PFSK-1 (cell line): ENCODE results near the gene UVRAG.

Experiments used
- POLR2AphosphoS5 ChIP-seq: IDR thresholded peaks from 2 replicates; pipeline ENCODE4 v1.6.1; 2012; ENCODE audit warnings: low read depth, mild to moderate bottlenecking, control low read depth, low read length, moderate library complexity
- REST ChIP-seq, 2 experiments: IDR thresholded peaks; 2 replicates each; pipeline versions ENCODE4 v1.6.1 to v1.8.0; 2011 to 2012; ENCODE audit warnings: low read depth in 2 of 2, low read length in 2 of 2, control low read depth in 1 of 2, inconsistent platforms in 1 of 2, mild to moderate bottlenecking in 1 of 2, moderate library complexity in 1 of 2; ENCODE audit not compliant: insufficient read depth in 1 of 2

DNA sequence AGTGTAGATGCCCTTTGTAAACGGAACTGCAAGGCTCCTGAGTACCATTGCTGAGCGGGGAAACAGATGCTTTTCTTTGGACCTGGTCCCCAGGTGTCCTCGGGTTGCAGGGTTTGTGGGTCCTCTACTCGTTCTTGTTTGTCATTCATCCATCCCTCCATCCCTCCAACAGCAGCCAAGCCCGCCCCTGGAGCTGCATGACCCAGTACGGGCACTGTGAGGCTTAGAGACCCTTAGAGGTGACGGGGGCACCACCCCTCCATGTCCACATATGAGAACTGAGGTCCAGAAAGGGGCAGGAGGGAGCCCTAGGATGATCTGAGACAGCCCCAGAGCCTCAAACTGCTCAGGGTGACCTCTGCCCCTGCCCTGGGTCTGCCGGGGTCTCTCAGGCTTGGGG is 345.8 kb downstream of the UVRAG start:
- TF ChIP-seq POLR2AphosphoS5 (no peak), REST (IDR thresholded peaks at IDR 0.05; ENCODE audit: insufficient read depth in 1 of 2, low read depth in 2 of 2, low read length in 2 of 2) (no peak)
